Heart left ventricle (tissue), 13 donors: ENCODE measurements around the gene KIF26B.

ENCODE experiments used
- POLR2A ChIP-seq, 2 donors: fragments of 450-650 bp; IDR thresholded peaks; one replicate each; pipeline ENCODE4 v1.6.1; 2017; ENCODE audit warnings: antibody characterized with exemption in 2 of 2, mild to moderate bottlenecking in 2 of 2, moderate library complexity in 2 of 2
- TF ChIP-seq, protein P1 (sequence below), 12 donors: fragments of 200-600 bp; sonication (generic) in 4 of 12; IDR thresholded peaks; one replicate each; pipeline versions ENCODE4 v1.5.0 to v1.8.0; 2018 to 2022; ENCODE audit warnings: antibody characterized with exemption in 12 of 12, mild to moderate bottlenecking in 5 of 12
- donor health status: ischemic (EF 13 %, LVEDD 7.1; RV severe dilation, severe dysfunction).
- donor health status: DM: no; HTN: yes; CAD: no.
- donor health status: DM: no; HTN: no; CAD: no.
- donor health status: ischemic (EF 25% LVEDD 6.9; RV normal size, moderate dysfunction).
- donor health status: ischemic (EF 25% LVEDD 5.7; RV mildly dilated, moderate dysfunction).
- donor health status: ischemic (EF 35%, LVEDD 5.7; RV mildly dilated, moderate dysfunction).
- donor health status: nonischemic (EF 11% LVEDD 7.7; RV severe dilation, severe dysfunction).
- donor health status: DM: yes; HTN: yes; CAD: no.
- donor health status: PGD.
- donor health status: ischemic (EF 29% LVEDD 5.4; RV normal size, mild dysfunction).
- donor health status: nonischemic (EF 23%, LVEDD 6.1; RV moderate dilation, normal function).

- TF ChIP-seq, protein P1, sequence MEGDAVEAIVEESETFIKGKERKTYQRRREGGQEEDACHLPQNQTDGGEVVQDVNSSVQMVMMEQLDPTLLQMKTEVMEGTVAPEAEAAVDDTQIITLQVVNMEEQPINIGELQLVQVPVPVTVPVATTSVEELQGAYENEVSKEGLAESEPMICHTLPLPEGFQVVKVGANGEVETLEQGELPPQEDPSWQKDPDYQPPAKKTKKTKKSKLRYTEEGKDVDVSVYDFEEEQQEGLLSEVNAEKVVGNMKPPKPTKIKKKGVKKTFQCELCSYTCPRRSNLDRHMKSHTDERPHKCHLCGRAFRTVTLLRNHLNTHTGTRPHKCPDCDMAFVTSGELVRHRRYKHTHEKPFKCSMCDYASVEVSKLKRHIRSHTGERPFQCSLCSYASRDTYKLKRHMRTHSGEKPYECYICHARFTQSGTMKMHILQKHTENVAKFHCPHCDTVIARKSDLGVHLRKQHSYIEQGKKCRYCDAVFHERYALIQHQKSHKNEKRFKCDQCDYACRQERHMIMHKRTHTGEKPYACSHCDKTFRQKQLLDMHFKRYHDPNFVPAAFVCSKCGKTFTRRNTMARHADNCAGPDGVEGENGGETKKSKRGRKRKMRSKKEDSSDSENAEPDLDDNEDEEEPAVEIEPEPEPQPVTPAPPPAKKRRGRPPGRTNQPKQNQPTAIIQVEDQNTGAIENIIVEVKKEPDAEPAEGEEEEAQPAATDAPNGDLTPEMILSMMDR (IDR thresholded peaks at IDR 0.05), result no peak
- no peak for TF ChIP-seq POLR2A (IDR thresholded peaks at IDR 0.05)
Measured at GRCh38 chr1:245375789-245376460, 221.1 kb downstream of the KIF26B start.
